Heart right ventricle (tissue), 16 donors: Measurements from ENCODE around the gene CABP7. TPM values are rescaled to one million over a fixed set of nuclear protein-coding genes. Genes with fewer than 3 reads are reported as not detected.

ENCODE experiments used
- ATAC-seq, 8 donors: fragments of 200-7000 bp; cut with Tn5 transposase; one replicate each; pipeline ENCODE4 v1.9.1; 2020; ENCODE audit warnings: mild to moderate bottlenecking in 8 of 8, moderate library complexity in 8 of 8, moderate number of reproducible peaks in 1 of 8
- DNase-seq, 2 donors: peaks; one replicate each; pipeline ENCODE4 v3.0.0-alpha.2; 2020
- H3K27ac ChIP-seq, 10 donors: fragments of 200-600 bp; sonication (generic) in 2 of 10; one replicate each; pipeline versions ENCODE4 v1.5.0 to v1.8.0; 2020 to 2022; ENCODE audit warnings: mild to moderate bottlenecking in 3 of 10
- H3K27me3 ChIP-seq, 7 donors: fragments of 200-600 bp; one replicate each; pipeline ENCODE4 v1.8.0; 2021 to 2022; ENCODE audit warnings: mild to moderate bottlenecking in 2 of 7
- H3K36me3 ChIP-seq, 9 donors: fragments of 200-600 bp; sonication (generic) in 1 of 9; one replicate each; pipeline versions ENCODE4 v1.5.0 to v1.8.0; 2020 to 2022; ENCODE audit warnings: mild to moderate bottlenecking in 2 of 9
- H3K4me1 ChIP-seq, 9 donors: fragments of 200-600 bp; sonication (generic) in 1 of 9; one replicate each; pipeline versions ENCODE4 v1.5.0 to v1.8.0; 2020 to 2022; ENCODE audit warnings: mild to moderate bottlenecking in 4 of 9
- H3K4me3 ChIP-seq, 10 donors: fragments of 200-600 bp; sonication (generic) in 2 of 10; one replicate each; pipeline versions ENCODE4 v1.5.0 to v1.8.0; 2020 to 2022; ENCODE audit warnings: mild to moderate bottlenecking in 7 of 10, moderate library complexity in 2 of 10
- H3K9me3 ChIP-seq, 11 donors: fragments of 200-600 bp in 10 of 11; sonication (generic) in 2 of 11; one replicate each; pipeline versions ENCODE4 v1.5.0 to v1.8.0; 2013 to 2022; ENCODE audit warnings: mild to moderate bottlenecking in 2 of 11, control low read depth in 1 of 11, moderate library complexity in 1 of 11
- WGBS, 2 donors: extraction: QIAGEN DNeasy Blood & Tissue Kit; methylation state at CpG; one replicate each; pipeline ENCODE4 v1.1.7; 2013; ENCODE audit warnings: inconsistent platforms in 1 of 2; 5-methylcytosine and 5-hydroxymethylcytosine counted together
- intact Hi-C, 10 donors: fragments of 100-400 bp; cut with DNase I; formaldehyde crosslinking; loops; one replicate each; pipeline versions ENCODE4 v1.11.1 to v1.14.2; 2022
- polyA plus RNA-seq, 2 donors: library from polyadenylated mRNA; stranded (reverse); fragments of 200-250 nt; gene quantifications; one replicate each; pipeline ENCODE4 v1.2.3, GENCODE V29; 2013
- total RNA-seq, 10 donors: library from RNA; stranded (reverse); fragmentation: NEBNext Ultra II Directional in 3 of 10; extraction: Animal tissue kit (Norgen Biotek cat#: 25700) in 3 of 10; gene quantifications; one replicate each; pipeline versions ENCODE4 v1.2.1 to v1.2.4, GENCODE V29; 2021 to 2023
- TF ChIP-seq, protein P1 (sequence below), 9 donors: fragments of 200-600 bp; sonication (generic) in 2 of 9; IDR thresholded peaks; one replicate each; pipeline versions ENCODE4 v1.5.0 to v1.8.0; 2021 to 2022; ENCODE audit warnings: antibody characterized with exemption in 9 of 9, mild to moderate bottlenecking in 5 of 9, moderate library complexity in 1 of 9
- donor health status: Arrhythmogenic right ventricular cardiomyopathy.
- donor health status: ischemic (EF 13 %, LVEDD 7.1; RV severe dilation, severe dysfunction).
- donor health status: healthy with polysubstance abuse.
- donor health status: DM: no; HTN: yes; CAD: no.
- donor health status: DM: no; HTN: no; CAD: no.
- donor health status: ischemic (EF 25% LVEDD 6.9; RV normal size, moderate dysfunction).
- donor health status: ischemic (EF 25% LVEDD 5.7; RV mildly dilated, moderate dysfunction).
- donor health status: healthy.
- donor health status: DM: yes; HTN: yes; CAD: no.
- donor health status: Ischemic cardiomyopathy.
- donor health status: ischemic (EF 35%, LVEDD 5.7; RV mildly dilated, moderate dysfunction).
- donor health status: nonischemic (EF 11% LVEDD 7.7; RV severe dilation, severe dysfunction).
- donor health status: DM: yes; HTN: yes; CAD: no.
- donor health status: PGD.
- donor health status: ischemic (EF 29% LVEDD 5.4; RV normal size, mild dysfunction).
- donor health status: nonischemic (EF 23%, LVEDD 6.1; RV moderate dilation, normal function).

CABP7 gene
- total and polyA plus RNA-seq, 12 donors = 0.07 to 0.15 TPM; not detected in 10

DNA sequence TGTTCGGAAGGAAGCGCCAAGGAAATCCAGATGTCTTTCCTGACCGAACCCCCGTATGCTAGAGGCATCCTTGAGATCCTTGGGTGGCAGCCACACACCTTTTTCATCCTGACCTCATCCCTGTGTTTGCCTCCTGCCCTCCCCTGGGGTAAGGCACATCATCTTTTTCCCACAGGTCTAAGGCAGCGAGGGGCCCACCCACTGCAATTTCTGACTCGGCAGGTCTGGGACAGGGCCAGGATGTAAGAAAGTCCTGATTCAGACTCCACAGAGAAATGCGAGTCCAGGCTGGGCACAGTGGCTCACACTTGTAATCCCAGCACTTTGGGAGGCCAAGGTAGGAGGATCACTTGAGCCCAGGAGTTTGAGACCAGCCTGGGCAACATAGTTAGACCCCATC is 36.5 kb downstream of the CABP7 start:
- no peak for DNase-seq
- Histone ChIP-seq H3K4me1 (peaks cover 0 to 18% (median 8%) of the 10 kb centered on the region in 9 donors), H3K27me3 (no peaks in the 10 kb centered on the region), H3K9me3 (no peaks in the 10 kb centered on the region), H3K4me3 (no peak overlapping the region), H3K27ac (no peak overlapping the region), H3K36me3 (peaks cover 0 to 22% (median 0%) of the 10 kb centered on the region in 9 donors)
- TF ChIP-seq, protein P1, sequence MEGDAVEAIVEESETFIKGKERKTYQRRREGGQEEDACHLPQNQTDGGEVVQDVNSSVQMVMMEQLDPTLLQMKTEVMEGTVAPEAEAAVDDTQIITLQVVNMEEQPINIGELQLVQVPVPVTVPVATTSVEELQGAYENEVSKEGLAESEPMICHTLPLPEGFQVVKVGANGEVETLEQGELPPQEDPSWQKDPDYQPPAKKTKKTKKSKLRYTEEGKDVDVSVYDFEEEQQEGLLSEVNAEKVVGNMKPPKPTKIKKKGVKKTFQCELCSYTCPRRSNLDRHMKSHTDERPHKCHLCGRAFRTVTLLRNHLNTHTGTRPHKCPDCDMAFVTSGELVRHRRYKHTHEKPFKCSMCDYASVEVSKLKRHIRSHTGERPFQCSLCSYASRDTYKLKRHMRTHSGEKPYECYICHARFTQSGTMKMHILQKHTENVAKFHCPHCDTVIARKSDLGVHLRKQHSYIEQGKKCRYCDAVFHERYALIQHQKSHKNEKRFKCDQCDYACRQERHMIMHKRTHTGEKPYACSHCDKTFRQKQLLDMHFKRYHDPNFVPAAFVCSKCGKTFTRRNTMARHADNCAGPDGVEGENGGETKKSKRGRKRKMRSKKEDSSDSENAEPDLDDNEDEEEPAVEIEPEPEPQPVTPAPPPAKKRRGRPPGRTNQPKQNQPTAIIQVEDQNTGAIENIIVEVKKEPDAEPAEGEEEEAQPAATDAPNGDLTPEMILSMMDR (IDR thresholded peaks at IDR 0.05) = no peak
- 83 to 85% methylated on average over 7 of the region's 7 CpGs for WGBS, 2 donors
- intact Hi-C loops = no loop called here
- ATAC-seq = no peak

DNA sequence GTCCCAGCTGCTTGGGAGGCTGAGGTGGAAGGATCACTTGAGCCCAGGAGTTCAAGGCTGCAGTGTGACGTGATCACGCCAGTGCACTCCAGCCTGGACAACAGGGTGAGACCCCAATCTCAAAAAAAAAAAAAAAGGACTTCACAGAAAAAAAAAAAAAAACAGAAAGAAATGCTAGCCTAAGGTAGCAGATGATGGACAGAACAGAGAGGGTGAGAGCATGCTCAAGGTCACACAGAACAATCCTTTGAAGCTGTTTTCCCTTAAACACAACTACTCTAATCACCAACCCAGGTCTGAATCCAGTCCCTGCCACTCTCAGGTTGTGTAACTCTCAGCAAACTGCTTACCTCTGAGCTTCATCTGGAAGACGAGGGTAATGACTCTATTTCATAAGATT is 37.3 kb downstream of the CABP7 start:
- H3K27ac ChIP-seq = no peak overlapping the region
- TF ChIP-seq, protein P1 (IDR thresholded peaks at IDR 0.05) = no peak

DNA sequence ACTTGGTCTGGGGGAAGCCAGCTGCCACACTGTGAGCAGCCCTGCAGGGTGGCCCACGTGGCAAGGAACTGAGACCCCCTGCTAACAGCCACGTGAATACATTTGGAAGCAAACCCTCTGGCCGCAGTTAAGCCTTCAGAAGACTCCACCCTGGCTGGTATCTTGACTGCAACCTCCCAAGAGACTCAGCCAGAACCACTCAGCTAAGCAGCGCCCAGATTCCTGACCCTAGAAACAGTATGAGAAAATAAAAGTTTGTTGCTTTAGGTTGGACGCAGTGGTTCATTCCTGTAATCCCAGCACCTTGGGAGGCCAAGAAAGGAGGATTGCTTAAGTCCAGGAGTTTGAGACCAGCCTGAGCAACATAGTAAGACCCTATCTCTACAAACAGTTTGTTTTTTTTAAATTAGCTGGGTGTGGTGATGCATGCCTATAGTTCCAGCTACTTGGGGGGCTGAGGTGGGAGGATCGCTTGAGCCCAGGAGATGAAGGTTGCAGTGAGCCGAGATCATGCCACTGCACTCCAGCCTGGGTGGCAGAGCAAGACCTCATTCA is 38.3 kb downstream of the CABP7 start:
- Histone ChIP-seq H3K36me3 (peaks cover 0 to 17% (median 0%) of the 10 kb centered on the region in 9 donors), H3K27ac (no peak overlapping the region), H3K4me3 (no peak overlapping the region), H3K4me1 (peaks cover 0 to 18% (median 8%) of the 10 kb centered on the region in 9 donors), H3K27me3 (no peaks in the 10 kb centered on the region), H3K9me3 (no peaks in the 10 kb centered on the region)
- intact Hi-C loops = no loop called here
- TF ChIP-seq, protein P1 (IDR thresholded peaks at IDR 0.05) = no peak
- 72 to 81% methylated on average over 7 of the region's 7 CpGs for WGBS, 2 donors
- DNase-seq (no peak), ATAC-seq (no peak)

More for the DNA sequence above, 37.3 kb downstream of the CABP7 start:
- WGBS, 2 donors = 92 to 96% methylated on average over 3 of the region's 3 CpGs
- intact Hi-C loops = no loop called here
- H3K4me3 ChIP-seq = no peak overlapping the region
- H3K4me1 ChIP-seq = peaks cover 0 to 18% (median 8%) of the 10 kb centered on the region in 9 donors
- peaks cover 0 to 27% (median 0%) of the 10 kb centered on the region in 9 donors for H3K36me3 ChIP-seq
- DNase-seq (no peak), ATAC-seq (no peak)
- H3K27me3 ChIP-seq = no peaks in the 10 kb centered on the region
- no peaks in the 10 kb centered on the region for H3K9me3 ChIP-seq

DNA sequence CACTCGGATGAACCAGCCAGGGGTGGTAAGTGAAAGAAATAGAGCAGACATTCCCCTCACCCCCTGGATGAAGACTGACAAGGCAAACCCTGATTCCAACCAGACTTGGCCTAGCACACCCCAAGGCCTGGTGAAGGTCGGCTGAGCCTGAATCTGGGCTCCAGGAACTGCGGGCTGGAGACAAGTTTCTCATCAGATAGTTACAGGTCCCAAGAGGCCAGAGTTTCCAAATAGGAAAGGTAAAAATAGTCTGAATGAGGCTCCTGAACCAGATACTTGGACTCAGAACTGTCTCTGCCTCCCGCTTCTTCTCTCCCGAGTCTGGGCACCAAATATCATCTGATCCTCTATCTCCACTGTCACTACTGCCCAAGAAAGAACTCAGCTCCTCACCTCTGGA is 39.2 kb downstream of the CABP7 start:
- WGBS, 2 donors = 48 to 57% methylated on average over 5 of the region's 5 CpGs
- no peak overlapping the region for H3K27ac ChIP-seq
- H3K27me3 ChIP-seq = no peaks in the 10 kb centered on the region
- peaks cover 0 to 10% (median 0%) of the 10 kb centered on the region in 9 donors for H3K36me3 ChIP-seq
- no peak overlapping the region for H3K4me3 ChIP-seq
- TF ChIP-seq, protein P1 (IDR thresholded peaks at IDR 0.05) = no peak
- H3K4me1 ChIP-seq = peaks cover 0 to 18% (median 8%) of the 10 kb centered on the region in 9 donors
- intact Hi-C loops = no loop called here
- H3K9me3 ChIP-seq = no peaks in the 10 kb centered on the region
- DNase-seq = no peak
- peak in 2 of 8 donors; percentile 21 to 49 for ATAC-seq
